ENCODE measurements around the gene TREM2. TPM values are rescaled to one million over a fixed set of nuclear protein-coding genes. Genes with fewer than 3 reads are reported as not detected.
"Not testable (repeated sequence)": the region's sequence is repeated elsewhere in the genome, so short reads cannot be mapped to it uniquely, and the experiment has no call there.

Gene TREM2
- total RNA-seq, 1 donor from 2014 or later = not detected

DNA sequence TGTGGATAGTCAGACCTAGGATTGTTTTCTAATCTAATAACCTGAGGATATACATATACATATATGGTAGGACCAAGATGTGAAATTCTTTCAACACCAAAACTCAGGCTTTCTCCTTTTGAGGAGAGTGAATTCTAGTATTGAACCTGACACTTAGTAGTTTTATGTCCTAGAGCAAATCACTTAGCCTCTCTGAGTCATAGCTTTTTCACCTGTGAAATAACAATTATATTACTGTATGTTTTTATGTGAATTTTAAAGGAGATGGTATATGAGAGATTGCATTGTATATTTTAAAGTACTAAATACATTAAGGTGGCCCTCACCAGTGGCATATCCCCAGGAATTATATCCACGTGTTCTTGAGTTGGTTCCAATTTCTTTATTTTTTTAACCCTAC, 43.4 kb downstream of the TREM2 start:
- peaks cover 5% of the 10 kb centered on the region for H3K36me3 Mint-ChIP-seq (ENCODE audit: low read depth)
- no peak overlapping the region for H3K27ac Mint-ChIP-seq (ENCODE audit: unreplicated experiment)
- no peak overlapping the region for H3K4me3 Mint-ChIP-seq (ENCODE audit: unreplicated experiment)
- no peaks in the 10 kb centered on the region for H3K9me3 Mint-ChIP-seq (ENCODE audit: low read depth)
- TF ChIP-seq, protein P1, sequence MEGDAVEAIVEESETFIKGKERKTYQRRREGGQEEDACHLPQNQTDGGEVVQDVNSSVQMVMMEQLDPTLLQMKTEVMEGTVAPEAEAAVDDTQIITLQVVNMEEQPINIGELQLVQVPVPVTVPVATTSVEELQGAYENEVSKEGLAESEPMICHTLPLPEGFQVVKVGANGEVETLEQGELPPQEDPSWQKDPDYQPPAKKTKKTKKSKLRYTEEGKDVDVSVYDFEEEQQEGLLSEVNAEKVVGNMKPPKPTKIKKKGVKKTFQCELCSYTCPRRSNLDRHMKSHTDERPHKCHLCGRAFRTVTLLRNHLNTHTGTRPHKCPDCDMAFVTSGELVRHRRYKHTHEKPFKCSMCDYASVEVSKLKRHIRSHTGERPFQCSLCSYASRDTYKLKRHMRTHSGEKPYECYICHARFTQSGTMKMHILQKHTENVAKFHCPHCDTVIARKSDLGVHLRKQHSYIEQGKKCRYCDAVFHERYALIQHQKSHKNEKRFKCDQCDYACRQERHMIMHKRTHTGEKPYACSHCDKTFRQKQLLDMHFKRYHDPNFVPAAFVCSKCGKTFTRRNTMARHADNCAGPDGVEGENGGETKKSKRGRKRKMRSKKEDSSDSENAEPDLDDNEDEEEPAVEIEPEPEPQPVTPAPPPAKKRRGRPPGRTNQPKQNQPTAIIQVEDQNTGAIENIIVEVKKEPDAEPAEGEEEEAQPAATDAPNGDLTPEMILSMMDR (IDR thresholded peaks at IDR 0.05) = no peak
- DNase-seq (ENCODE audit: low spot score) = no peak
- no peaks in the 10 kb centered on the region for H3K4me1 Mint-ChIP-seq (ENCODE audit: low read depth)
- H3K27me3 Mint-ChIP-seq (ENCODE audit: low read depth) = no peaks in the 10 kb centered on the region

DNA sequence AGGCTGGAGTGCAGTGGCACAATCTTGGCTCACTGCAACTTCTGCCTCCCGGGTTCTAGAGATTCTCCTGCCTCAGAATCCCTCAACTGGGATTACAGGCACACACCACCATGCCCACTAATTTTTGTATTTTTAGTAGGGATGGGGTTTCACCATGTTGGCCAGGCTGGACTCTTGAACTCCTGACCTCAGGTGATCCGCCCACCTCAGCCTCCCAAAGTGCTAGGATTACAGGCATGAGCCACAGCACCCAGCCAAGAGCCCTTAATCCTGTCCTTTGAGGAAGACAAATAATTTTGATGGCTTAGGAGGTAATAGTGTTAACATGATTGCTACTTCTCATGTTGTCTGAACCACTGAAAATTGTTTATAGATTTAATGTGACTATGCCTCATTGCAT, 47.9 kb downstream of the TREM2 start:
- H3K9me3 Mint-ChIP-seq (ENCODE audit: low read depth); H3K36me3 Mint-ChIP-seq (ENCODE audit: low read depth); DNase-seq (ENCODE audit: low spot score); H3K4me1 Mint-ChIP-seq (ENCODE audit: low read depth); H3K27ac Mint-ChIP-seq (ENCODE audit: unreplicated experiment); H3K27me3 Mint-ChIP-seq (ENCODE audit: low read depth); H3K4me3 Mint-ChIP-seq (ENCODE audit: unreplicated experiment): not testable (repeated sequence)

DNA sequence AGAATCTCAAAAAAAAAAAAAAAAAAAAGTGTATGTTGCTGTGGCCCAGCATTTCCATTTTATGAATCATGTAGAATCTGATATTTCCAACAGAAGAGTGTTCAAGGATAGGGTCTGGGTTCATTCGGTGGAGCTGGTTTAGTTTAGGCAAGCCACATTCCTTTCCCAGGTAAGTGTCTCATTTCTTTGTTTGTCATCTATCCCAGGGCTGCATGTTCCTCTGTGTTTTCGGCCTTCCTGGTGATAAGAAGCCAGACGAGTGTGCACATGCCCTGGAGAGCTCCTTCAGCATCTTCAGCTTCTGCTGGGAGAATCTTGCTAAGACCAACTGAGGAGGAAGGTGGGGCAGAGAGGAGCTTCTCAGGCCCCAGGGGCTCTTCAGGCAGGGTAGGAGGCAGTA, 51.9 kb downstream of the TREM2 start:
- Mint-ChIP-seq H3K27ac (ENCODE audit: unreplicated experiment) (no peak overlapping the region), H3K9me3 (ENCODE audit: low read depth) (no peaks in the 10 kb centered on the region), H3K36me3 (ENCODE audit: low read depth) (peaks cover 3% of the 10 kb centered on the region), H3K4me3 (ENCODE audit: unreplicated experiment) (no peak overlapping the region), H3K4me1 (ENCODE audit: low read depth) (no peaks in the 10 kb centered on the region), H3K27me3 (ENCODE audit: low read depth) (no peaks in the 10 kb centered on the region)
- DNase-seq (ENCODE audit: low spot score) = no peak
- TF ChIP-seq, protein P1 (IDR thresholded peaks at IDR 0.05) = no peak

Other genes starting within 250 kb of the TREM2 start
- 0.25 to 0.36 TPM in 2 of 3 replicates, not detected in the other for gene UNC5CL, start 123.9 kb downstream of the TREM2 start, total RNA-seq
- gene TSPO2, start 120.6 kb downstream of the TREM2 start, total RNA-seq = not detected in 3 replicates
- not detected in 3 replicates for gene APOBEC2, start 109.9 kb downstream of the TREM2 start, total RNA-seq
- gene OARD1, start 90.8 kb downstream of the TREM2 start, total RNA-seq = 11.4 to 12.2 TPM (median 12.2 TPM) in 3 replicates
- 18.8 to 24.7 TPM (median 20.5 TPM) in 3 replicates for gene NFYA, start 90.1 kb downstream of the TREM2 start, total RNA-seq
- gene TREML1, start 8.8 kb downstream of the TREM2 start, total RNA-seq = not detected in 3 replicates
- not detected in 3 replicates for gene TREML2, start 38.0 kb upstream of the TREM2 start, total RNA-seq
- gene TREML4, start 65.2 kb upstream of the TREM2 start, total RNA-seq = not detected in 3 replicates
- 0.25 TPM in 1 of 3 replicates, not detected in the others for gene TREM1, start 123.6 kb upstream of the TREM2 start, total RNA-seq
- not detected in 3 replicates for gene NCR2, start 172.5 kb upstream of the TREM2 start, total RNA-seq

Measured in chondrocyte (in vitro differentiated cells).